ENCODE measurements around the gene GNB5.

DNA sequence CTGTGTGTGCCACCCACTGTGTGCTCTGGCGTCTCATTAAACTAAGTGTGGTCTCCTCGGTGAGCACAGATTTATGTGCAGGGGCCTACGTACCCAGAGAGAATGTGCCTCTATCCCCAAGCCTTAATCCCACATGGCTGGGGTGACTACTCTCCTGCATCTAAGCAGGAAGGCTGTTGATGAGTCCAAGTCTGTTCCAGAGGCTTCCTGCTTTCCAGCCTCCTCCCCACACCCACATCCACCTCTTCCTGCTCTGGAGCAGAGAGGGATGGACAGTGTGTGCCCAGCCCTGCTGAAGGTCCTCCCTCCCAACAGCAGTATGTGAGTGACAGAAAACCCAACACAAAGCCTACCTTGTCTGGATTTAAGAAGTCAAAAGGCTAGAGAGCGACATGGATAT is 39.8 kb downstream of the GNB5 start:
- TF ChIP-seq CTCF (IDR thresholded peaks at IDR 0.05) (no peak), POLR2AphosphoS5 (IDR thresholded peaks at IDR 0.05; ENCODE audit: insufficient read depth in 1 of 2, low read depth in 1 of 2) (no peak), POLR2A (IDR thresholded peaks at IDR 0.05) (no peak)
